Spleen (tissue), 11 donors: ENCODE results near the gene TOMM20. TPM values are rescaled to one million over a fixed set of nuclear protein-coding genes. Genes with fewer than 3 reads are reported as not detected.

Experiments used
- DNase-seq: peaks from one replicate; pipeline ENCODE4 v3.0.0-alpha.2; 2020
- H3K27ac ChIP-seq, 8 donors: fragments of 200-600 bp; sonication (generic) in 7 of 8; 1 replicate in 4 of 8; 2 replicates in 4 of 8; pipeline versions ENCODE4 v1.5.0 to v1.8.0; 2016 to 2021; ENCODE audit warnings: inconsistent platforms in 4 of 8, mild to moderate bottlenecking in 4 of 8, moderate library complexity in 1 of 8
- H3K27me3 ChIP-seq, 7 donors: fragments of 200-600 bp; sonication (generic) in 6 of 7; replicated peaks in 1 of 7; 1 replicate in 4 of 7; 2 replicates in 3 of 7; pipeline versions ENCODE4 v1.5.0 to v1.8.0; 2016 to 2021; ENCODE audit warnings: inconsistent platforms in 3 of 7, mild to moderate bottlenecking in 1 of 7
- H3K36me3 ChIP-seq, 6 donors: fragments of 200-600 bp; sonication (generic) in 5 of 6; 1 replicate in 4 of 6; 2 replicates in 2 of 6; pipeline versions ENCODE4 v1.5.0 to v1.8.0; 2016 to 2021; ENCODE audit warnings: inconsistent platforms in 2 of 6
- H3K4me1 ChIP-seq, 6 donors: fragments of 200-600 bp; sonication (generic) in 5 of 6; 1 replicate in 3 of 6; 2 replicates in 3 of 6; pipeline versions ENCODE4 v1.5.0 to v1.8.0; 2016 to 2021; ENCODE audit warnings: inconsistent platforms in 3 of 6
- H3K4me3 ChIP-seq, 8 donors: fragments of 200-600 bp; sonication (generic) in 7 of 8; 1 replicate in 4 of 8; 2 replicates in 4 of 8; pipeline versions ENCODE4 v1.5.0 to v1.8.0; 2016 to 2021; ENCODE audit warnings: inconsistent platforms in 4 of 8, mild to moderate bottlenecking in 4 of 8, moderate library complexity in 2 of 8
- H3K9me3 ChIP-seq, 8 donors: fragments of 200-600 bp; sonication (generic) in 7 of 8; 1 replicate in 4 of 8; 2 replicates in 4 of 8; pipeline versions ENCODE4 v1.5.0 to v1.8.0; 2016 to 2021; ENCODE audit warnings: inconsistent platforms in 4 of 8
- POLR2A ChIP-seq, 3 donors: fragments of 450-650 bp; IDR thresholded peaks; one replicate each; pipeline ENCODE4 v1.5.1; 2017; ENCODE audit warnings: antibody characterized with exemption in 3 of 3, mild to moderate bottlenecking in 1 of 3
- POLR2AphosphoS5 ChIP-seq, 3 donors: sonication (generic); formaldehyde crosslinking; IDR thresholded peaks; one replicate each; pipeline ENCODE4 v1.5.1; 2017; ENCODE audit warnings: antibody characterized with exemption in 3 of 3
- WGBS, 5 donors: extraction: QIAGEN DNeasy Blood & Tissue Kit in 3 of 5; methylation state at CpG; one replicate each; pipeline versions ENCODE4 v1.1.5 to v1.1.7; 2013 to 2018; 5-methylcytosine and 5-hydroxymethylcytosine counted together
- intact Hi-C: fragments of 100-400 bp; cut with DNase I; formaldehyde crosslinking; loops from one replicate; pipeline ENCODE4 v1.15.0; 2023; ENCODE audit warnings: low total_unique reads
- polyA plus RNA-seq, 3 donors: library from polyadenylated mRNA; stranded (reverse); fragments of 200-250 nt; gene quantifications; one replicate each; pipeline ENCODE4 v1.2.1, GENCODE V29; 2013
- total RNA-seq, 7 donors: library from RNA; depleted of rRNA in 3 of 7; stranded (reverse); fragments of >200 nt in 3 of 7; fragmentation: NEBNext Ultra II Directional in 4 of 7; extraction: Animal tissue kit (Norgen Biotek cat#: 25700) in 4 of 7; gene quantifications; one replicate each; pipeline versions ENCODE4 v1.1.0 to v1.2.1, GENCODE V29; 2016 to 2021
- TF ChIP-seq, protein P1 (sequence below), 11 experiments: fragments of 200-600 bp in 7 of 11; fragments of 450-650 bp in 4 of 11; sonication (generic) in 4 of 11; IDR thresholded peaks in 8 of 11; conservative IDR thresholded peaks in 3 of 11; 1 replicate in 7 of 11; 2 replicates in 4 of 11; pipeline versions ENCODE4 v1.4.0 to v1.8.0; 2016 to 2021; ENCODE audit warnings: antibody characterized with exemption in 11 of 11, inconsistent platforms in 4 of 11, mild to moderate bottlenecking in 1 of 11
- donor health status: healthy with polysubstance abuse.
- donor health status: DM: no; HTN: no; CAD: no; lungs with moderate emphysema.
- donor health status: DM: no; HTN: no; CAD: no.
- donor health status: Bipolar disorder and iron deficiency.
- donor health status: healthy.
- donor health status: DM: no; HTN: no; CAD: no.
- donor health status: DM: yes; HTN: yes; CAD: no.

Gene TOMM20
- total and polyA plus RNA-seq, 10 donors: 46.6 to 79.9 (median 63.0) TPM

DNA sequence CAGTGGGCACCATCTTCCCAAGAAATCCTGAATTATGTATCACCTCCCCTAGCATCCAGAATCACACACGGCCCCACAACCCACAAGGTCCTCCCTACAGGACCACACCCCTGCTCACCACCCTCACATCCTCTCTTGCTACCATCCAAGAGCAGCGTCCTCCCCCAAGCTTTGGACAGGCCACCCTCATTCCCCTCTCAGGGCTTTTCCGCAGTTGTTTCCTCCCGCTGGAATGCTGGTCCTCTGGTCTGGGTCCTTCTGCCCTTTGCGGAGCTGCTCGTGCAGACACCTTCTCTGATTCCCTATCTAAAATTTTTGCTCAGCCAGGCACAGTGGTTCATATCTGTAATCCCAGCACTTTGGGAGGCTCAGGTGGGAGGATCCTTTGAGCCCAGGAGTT is 56.5 kb downstream of the TOMM20 start:
- peak overlapping the region in 2 of 8 donors; percentile 93 to 95 for H3K27ac ChIP-seq
- intact Hi-C loops: no loop called here
- H3K36me3 ChIP-seq: no peaks in the 10 kb centered on the region
- no peaks in the 10 kb centered on the region for H3K9me3 ChIP-seq
- H3K4me1 ChIP-seq: peaks cover 18 to 65% (median 30%) of the 10 kb centered on the region in 6 donors
- DNase-seq: no peak
- H3K27me3 ChIP-seq: no peaks in the 10 kb centered on the region
- no peak overlapping the region for H3K4me3 ChIP-seq
- 82 to 89% (median 87%) methylated on average over 6 of the region's 6 CpGs for WGBS, 5 donors
- TF ChIP-seq POLR2AphosphoS5 (IDR thresholded peaks at IDR 0.05): no peak
- TF ChIP-seq, protein P1, sequence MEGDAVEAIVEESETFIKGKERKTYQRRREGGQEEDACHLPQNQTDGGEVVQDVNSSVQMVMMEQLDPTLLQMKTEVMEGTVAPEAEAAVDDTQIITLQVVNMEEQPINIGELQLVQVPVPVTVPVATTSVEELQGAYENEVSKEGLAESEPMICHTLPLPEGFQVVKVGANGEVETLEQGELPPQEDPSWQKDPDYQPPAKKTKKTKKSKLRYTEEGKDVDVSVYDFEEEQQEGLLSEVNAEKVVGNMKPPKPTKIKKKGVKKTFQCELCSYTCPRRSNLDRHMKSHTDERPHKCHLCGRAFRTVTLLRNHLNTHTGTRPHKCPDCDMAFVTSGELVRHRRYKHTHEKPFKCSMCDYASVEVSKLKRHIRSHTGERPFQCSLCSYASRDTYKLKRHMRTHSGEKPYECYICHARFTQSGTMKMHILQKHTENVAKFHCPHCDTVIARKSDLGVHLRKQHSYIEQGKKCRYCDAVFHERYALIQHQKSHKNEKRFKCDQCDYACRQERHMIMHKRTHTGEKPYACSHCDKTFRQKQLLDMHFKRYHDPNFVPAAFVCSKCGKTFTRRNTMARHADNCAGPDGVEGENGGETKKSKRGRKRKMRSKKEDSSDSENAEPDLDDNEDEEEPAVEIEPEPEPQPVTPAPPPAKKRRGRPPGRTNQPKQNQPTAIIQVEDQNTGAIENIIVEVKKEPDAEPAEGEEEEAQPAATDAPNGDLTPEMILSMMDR (IDR thresholded peaks at IDR 0.05 in 8 of 11, conservative IDR thresholded peaks at IDR 0.05 in 3 of 11): no peak
- no peak for TF ChIP-seq POLR2A (IDR thresholded peaks at IDR 0.05)

DNA sequence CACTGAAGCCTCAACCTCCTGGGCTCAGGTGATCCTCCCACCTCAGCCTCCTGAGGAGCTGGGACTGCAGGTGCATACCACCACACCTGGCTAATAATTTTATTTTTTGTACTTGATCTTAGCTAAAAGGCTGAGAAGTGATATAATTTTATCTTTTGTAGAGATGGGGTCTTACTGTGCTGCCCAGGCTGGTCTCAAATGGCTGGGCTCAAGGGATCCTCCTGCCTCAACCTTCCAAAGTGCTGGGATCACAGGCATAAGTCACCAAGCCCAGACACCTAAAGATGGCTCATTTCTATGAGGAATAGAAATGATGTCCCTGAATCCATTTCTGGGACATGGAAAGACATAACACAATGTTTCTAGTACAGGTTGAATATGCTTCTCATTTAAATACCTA is 57.8 kb downstream of the TOMM20 start:
- Histone ChIP-seq H3K27me3 (no peaks in the 10 kb centered on the region), H3K4me1 (peaks cover 17 to 57% (median 27%) of the 10 kb centered on the region in 6 donors), H3K27ac (no peak overlapping the region), H3K9me3 (no peaks in the 10 kb centered on the region), H3K36me3 (no peaks in the 10 kb centered on the region), H3K4me3 (no peak overlapping the region)
- no peak for DNase-seq
- TF ChIP-seq, protein P1 (IDR thresholded peaks at IDR 0.05 in 8 of 11, conservative IDR thresholded peaks at IDR 0.05 in 3 of 11): no peak
- intact Hi-C loops: no loop called here

DNA sequence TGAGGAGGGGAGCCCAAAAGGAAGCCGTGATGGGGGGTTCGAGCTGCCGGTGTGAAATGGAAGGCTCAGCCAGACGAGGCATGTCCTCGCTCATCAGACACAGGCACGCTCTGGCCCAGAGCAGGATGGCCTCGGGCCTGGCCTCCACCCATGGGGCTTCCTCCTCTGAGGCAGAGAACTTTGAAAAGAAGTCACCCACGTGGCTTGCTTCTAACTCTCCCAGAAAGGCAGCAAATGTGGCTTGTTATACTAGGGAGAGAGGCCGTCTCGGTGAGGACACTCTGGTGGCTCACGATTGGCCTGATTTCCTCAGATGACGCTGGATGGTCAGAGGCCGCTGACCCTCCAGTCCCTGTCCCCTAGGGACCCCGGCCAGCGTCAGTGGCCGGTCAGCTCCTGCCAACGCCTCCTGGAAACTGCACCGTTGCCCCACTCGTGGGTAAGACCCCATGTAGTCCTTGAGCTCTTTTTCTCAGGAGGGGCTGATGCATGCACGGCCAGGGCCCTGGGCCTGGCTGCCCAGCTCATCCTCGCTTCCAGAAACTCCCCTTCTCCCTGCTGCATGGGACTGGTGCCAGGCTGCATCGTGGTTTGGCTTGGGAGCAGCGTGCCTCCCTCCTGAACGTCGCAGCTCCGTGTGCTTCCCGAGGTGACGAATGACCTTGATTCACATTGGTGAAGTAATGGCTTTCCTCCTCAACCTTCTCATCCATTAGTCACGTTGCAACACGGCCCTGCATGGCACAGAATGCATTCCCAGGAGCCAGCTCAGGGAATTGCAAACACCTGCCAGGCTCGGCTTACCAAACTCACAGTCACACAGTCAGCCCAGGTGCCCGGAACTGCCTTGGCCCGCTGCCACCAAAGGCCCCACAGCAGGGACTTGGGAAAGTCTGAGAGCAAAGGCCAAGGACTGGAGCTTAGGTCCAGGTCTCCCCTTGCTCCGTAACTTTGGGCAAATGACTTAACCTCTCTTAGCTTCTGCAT is 58.8 kb downstream of the TOMM20 start:
- H3K4me1 ChIP-seq: peaks cover 8 to 48% (median 18%) of the 10 kb centered on the region in 6 donors
- intact Hi-C loops: no loop called here
- TF ChIP-seq, protein P1 (IDR thresholded peaks at IDR 0.05 in 8 of 11, conservative IDR thresholded peaks at IDR 0.05 in 3 of 11): no peak
- TF ChIP-seq POLR2A (IDR thresholded peaks at IDR 0.05): no peak
- no peak for TF ChIP-seq POLR2AphosphoS5 (IDR thresholded peaks at IDR 0.05)

DNA sequence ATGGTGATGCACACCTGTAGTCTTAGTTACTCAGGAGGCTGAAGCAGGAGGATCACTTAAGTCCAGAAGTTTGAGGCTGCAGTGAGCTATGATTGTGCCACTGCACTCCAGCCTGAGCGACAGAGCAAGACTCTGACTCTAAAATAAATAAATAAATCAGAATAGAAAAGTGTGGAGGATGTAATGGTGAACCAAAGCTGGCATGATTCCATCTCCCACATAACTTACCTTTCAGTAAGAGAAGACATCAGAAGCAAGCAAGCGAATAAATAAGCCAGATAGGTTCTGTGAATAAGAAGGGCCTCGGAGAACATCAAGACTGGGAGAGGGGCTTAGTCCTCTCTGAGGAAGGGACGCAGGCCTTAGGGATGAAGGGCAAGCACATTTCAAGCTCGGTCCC is 59.5 kb downstream of the TOMM20 start:
- WGBS, 5 donors: 92 to 95% (median 93%) methylated on average over 5 of the region's 5 CpGs

More for the DNA sequence above, 58.8 kb downstream of the TOMM20 start:
- Histone ChIP-seq H3K9me3 (no peaks in the 10 kb centered on the region), H3K27me3 (no peaks in the 10 kb centered on the region), H3K27ac (peak overlapping the region in 1 of 8 donors; percentile 50), H3K36me3 (no peaks in the 10 kb centered on the region), H3K4me3 (no peak overlapping the region)
- peak; percentile 66 for DNase-seq
- 69 to 87% (median 78%) methylated on average over 27 to 34 of the region's 34 CpGs for whole genome bisulfite sequencing, 5 donors

More for the DNA sequence above, 59.5 kb downstream of the TOMM20 start:
- no peak for DNase-seq
- no peaks in the 10 kb centered on the region for H3K27me3 ChIP-seq
- H3K9me3 ChIP-seq: no peaks in the 10 kb centered on the region
- no peaks in the 10 kb centered on the region for H3K36me3 ChIP-seq
- peak overlapping the region in 1 of 8 donors; percentile 50 for H3K27ac ChIP-seq
- intact Hi-C loops: no loop called here
- no peak for TF ChIP-seq POLR2A (IDR thresholded peaks at IDR 0.05)
- TF ChIP-seq, protein P1 (IDR thresholded peaks at IDR 0.05 in 8 of 11, conservative IDR thresholded peaks at IDR 0.05 in 3 of 11): no peak
- TF ChIP-seq POLR2AphosphoS5 (IDR thresholded peaks at IDR 0.05): no peak
- peaks cover 2 to 43% (median 11%) of the 10 kb centered on the region in 6 donors for H3K4me1 ChIP-seq
- H3K4me3 ChIP-seq: no peak overlapping the region
